Osteocyte (in vitro differentiated cells): ENCODE measurements around the gene EGFR. TPM values are rescaled to one million over a fixed set of nuclear protein-coding genes. Genes with fewer than 3 reads are reported as not detected.

Experiments
- DNase-seq: peaks from one replicate; pipeline ENCODE4 v3.0.0; 2021; ENCODE audit warnings: mixed read lengths; ENCODE audit not compliant: unreplicated experiment; ENCODE audit errors: extremely low spot score
- H3K27ac Mint-ChIP-seq: one replicate; pipeline ENCODE4 v1.8.0; 2021; ENCODE audit warnings: mild to moderate bottlenecking, mixed read lengths; ENCODE audit not compliant: unreplicated experiment
- H3K27me3 Mint-ChIP-seq: one replicate; pipeline ENCODE4 v1.8.0; 2021; ENCODE audit warnings: mixed read lengths; ENCODE audit not compliant: unreplicated experiment
- H3K36me3 Mint-ChIP-seq: one replicate; pipeline ENCODE4 v1.8.0; 2021; ENCODE audit warnings: mixed read lengths; ENCODE audit not compliant: unreplicated experiment
- H3K4me1 Mint-ChIP-seq: one replicate; pipeline ENCODE4 v1.8.0; 2021; ENCODE audit warnings: mixed read lengths; ENCODE audit not compliant: unreplicated experiment
- H3K4me3 Mint-ChIP-seq: one replicate; pipeline ENCODE4 v1.8.0; 2021; ENCODE audit warnings: mild to moderate bottlenecking, moderate library complexity, mixed read lengths; ENCODE audit not compliant: unreplicated experiment
- H3K9me3 Mint-ChIP-seq: one replicate; pipeline ENCODE4 v1.8.0; 2021; ENCODE audit warnings: mixed read lengths; ENCODE audit not compliant: unreplicated experiment
- CTCF ChIP-seq: fragments of 200-600 bp; sonication (generic); IDR thresholded peaks from 2 replicates; pipeline ENCODE4 v1.5.0; 2021; ENCODE audit warnings: antibody characterized with exemption, mild to moderate bottlenecking, moderate library complexity
- total RNA-seq: library from RNA; stranded (reverse); gene quantifications from 2 replicates; pipeline ENCODE4 v1.2.1, GENCODE V29; 2021

EGFR gene
- total RNA-seq, 1 donor from 2014 or later, result 56.5 TPM

DNA sequence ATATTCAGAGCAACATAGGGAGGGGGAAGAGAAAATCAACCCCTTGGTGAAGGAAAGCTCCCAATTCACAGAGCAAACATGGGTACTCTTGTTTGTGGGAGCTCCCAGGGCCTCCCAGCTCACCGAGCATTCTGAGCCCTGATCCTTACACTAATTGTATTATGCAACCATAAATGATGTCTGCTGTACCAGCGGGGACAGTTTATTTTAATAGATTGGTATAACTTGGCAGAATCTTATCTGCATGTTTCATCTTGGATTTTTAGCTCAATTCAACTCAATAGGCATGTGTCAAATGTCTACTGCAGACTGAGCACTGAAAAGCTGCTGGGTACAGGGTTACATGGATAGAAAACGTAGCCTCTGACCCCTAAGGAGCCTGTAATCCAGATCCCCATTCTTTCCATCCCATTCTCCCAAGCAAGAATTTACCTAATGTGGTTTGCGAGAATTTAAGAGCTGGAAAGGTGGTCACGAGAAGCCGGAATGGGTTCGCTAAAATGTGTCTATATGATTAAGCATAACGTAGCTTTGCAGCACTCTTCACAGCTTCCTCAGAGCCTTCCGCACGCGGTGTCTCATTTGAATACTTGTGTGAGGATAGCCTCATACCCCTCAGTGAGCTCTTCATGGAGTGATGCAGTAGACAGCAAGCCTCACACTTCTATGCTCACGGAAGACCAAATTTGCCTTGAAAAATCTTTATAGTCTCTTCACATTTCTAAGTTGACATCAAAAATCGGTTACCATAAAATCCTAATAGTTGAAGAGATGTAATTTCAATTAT, 18.3 kb downstream of the EGFR start:
- Mint-ChIP-seq H3K4me3 (no peak overlapping the region), H3K4me1 (peaks cover 13% of the 10 kb centered on the region), H3K27me3 (no peaks in the 10 kb centered on the region), H3K27ac (no peak overlapping the region), H3K9me3 (no peaks in the 10 kb centered on the region), H3K36me3 (no peaks in the 10 kb centered on the region)
- no peak for DNase-seq
- no peak for TF ChIP-seq CTCF

DNA sequence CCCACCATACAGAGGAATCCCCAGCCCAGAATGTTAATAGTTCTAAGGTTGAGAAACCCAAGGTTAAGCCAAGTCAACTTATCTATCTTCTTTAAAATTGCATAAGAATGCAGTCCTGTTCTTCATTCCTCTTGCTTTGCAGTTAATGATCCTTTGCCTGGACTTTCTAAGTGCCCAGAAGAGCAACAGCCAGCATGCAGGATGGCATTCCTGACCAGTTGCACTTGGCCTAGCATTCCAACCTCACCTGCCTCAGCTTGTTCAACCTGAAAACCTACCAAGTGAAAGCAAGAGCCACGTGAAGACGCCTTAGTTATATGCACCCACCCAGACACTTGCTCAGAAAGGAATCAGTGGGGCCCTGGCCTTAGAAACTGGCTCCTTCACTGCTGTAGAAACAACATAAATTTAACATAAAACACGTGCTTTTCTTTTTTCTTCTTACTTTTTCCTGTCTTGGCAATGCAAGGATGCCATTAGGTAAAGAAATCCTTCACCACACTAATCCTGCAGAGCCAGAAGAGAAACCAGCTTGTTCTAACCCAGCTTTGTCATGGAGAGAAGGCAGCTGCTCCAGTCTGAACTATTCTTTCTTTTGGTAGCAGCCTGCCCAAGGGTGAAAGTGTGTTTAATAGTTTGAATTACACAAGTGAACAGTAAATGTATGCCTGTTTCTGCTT, 25.0 kb downstream of the EGFR start:
- no peaks in the 10 kb centered on the region for H3K36me3 Mint-ChIP-seq
- no peaks in the 10 kb centered on the region for H3K27me3 Mint-ChIP-seq
- H3K27ac Mint-ChIP-seq, result no peak overlapping the region
- H3K4me1 Mint-ChIP-seq, result peaks cover 11% of the 10 kb centered on the region
- no peaks in the 10 kb centered on the region for H3K9me3 Mint-ChIP-seq
- no peak for DNase-seq
- no peak for TF ChIP-seq CTCF
- H3K4me3 Mint-ChIP-seq, result no peak overlapping the region

- no peaks in the 10 kb centered on the region for H3K9me3 Mint-ChIP-seq
- H3K27me3 Mint-ChIP-seq, result no peaks in the 10 kb centered on the region
- H3K27ac Mint-ChIP-seq, result no peak overlapping the region
- TF ChIP-seq CTCF, result no peak
- peaks cover 13% of the 10 kb centered on the region for H3K4me1 Mint-ChIP-seq
- no peak overlapping the region for H3K4me3 Mint-ChIP-seq
- no peaks in the 10 kb centered on the region for H3K36me3 Mint-ChIP-seq
- no peak for DNase-seq
These were observed 25.5 kb downstream of the EGFR start for GRCh38 chr7:55044371-55044717.

DNA sequence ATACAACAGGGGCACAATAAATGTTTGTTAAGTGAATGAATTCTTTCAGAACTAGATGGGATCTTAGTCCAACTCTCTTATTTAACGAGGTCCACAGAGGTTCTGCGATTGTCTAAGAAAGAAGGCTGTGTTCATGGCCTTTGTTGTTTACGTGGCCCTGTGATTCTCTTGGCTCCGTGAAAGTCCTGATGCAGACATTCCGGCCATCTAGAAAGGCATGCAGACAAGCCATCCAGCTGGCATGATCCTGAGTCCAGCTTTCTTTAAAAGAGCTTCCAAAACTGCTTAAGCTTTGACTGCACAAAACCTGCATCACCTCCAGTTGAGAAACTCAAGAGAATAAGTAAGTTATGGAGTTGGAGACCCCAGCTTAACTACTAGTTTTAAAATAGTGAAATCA, 26.0 kb downstream of the EGFR start:
- Mint-ChIP-seq H3K4me3 (no peak overlapping the region), H3K27me3 (no peaks in the 10 kb centered on the region), H3K9me3 (no peaks in the 10 kb centered on the region), H3K36me3 (no peaks in the 10 kb centered on the region), H3K4me1 (peaks cover 13% of the 10 kb centered on the region), H3K27ac (no peak overlapping the region)
- no peak for DNase-seq
- TF ChIP-seq CTCF, result no peak

- H3K36me3 Mint-ChIP-seq, result peaks cover 2% of the 10 kb centered on the region
- no peak overlapping the region for H3K4me3 Mint-ChIP-seq
- H3K27me3 Mint-ChIP-seq, result no peaks in the 10 kb centered on the region
- DNase-seq, result no peak
- TF ChIP-seq CTCF, result no peak
- no peak overlapping the region for H3K27ac Mint-ChIP-seq
- H3K9me3 Mint-ChIP-seq, result no peaks in the 10 kb centered on the region
- peaks cover 21% of the 10 kb centered on the region for H3K4me1 Mint-ChIP-seq
These were observed 27.9 kb downstream of the EGFR start for GRCh38 chr7:55046582-55047342.
